ENCODE results near the gene EFNA1. TPM values are rescaled to one million over a fixed set of nuclear protein-coding genes. Genes with fewer than 3 reads are reported as not detected.
A peak's percentile ranks its signal among the peaks of the same experiment; 100 is the strongest.

Gene EFNA1
- total and polyA plus RNA-seq, 2 of the 13 experiments (the other 11 are each of a cell fraction or from before 2014, with no cell fraction given): 81.8 to 874 TPM

GRCh38 chr1:155126556-155127104 lies 1.0 kb upstream of the EFNA1 start (continued):
- TF ChIP-seq POLR2G (IDR thresholded peaks at IDR 0.05; ENCODE audit: low read depth, low read length): peak; percentile 71
- peak in 1 of 2 experiments; percentile 95; a peak in 2 of 4 replicates for TF ChIP-seq POLR2A (IDR thresholded peaks at IDR 0.05; ENCODE audit: insufficient read depth in 1 of 2, low read depth in 2 of 2, low read length in 2 of 2)
- no peak; the same call in 1 of the 2 replicates for TF ChIP-seq AFF4 (CRISPR knock-in tag; IDR thresholded peaks at IDR 0.05)
- TF ChIP-seq ZNF138 (CRISPR knock-in tag; IDR thresholded peaks at IDR 0.05; ENCODE audit: low read depth): peak; percentile 11; the same call in 1 of the 2 replicates
- TF ChIP-seq GLI4 (CRISPR knock-in tag; IDR thresholded peaks at IDR 0.05; ENCODE audit: borderline replicate concordance): no peak
- no peak for TF ChIP-seq ZNF687 (CRISPR knock-in tag; IDR thresholded peaks at IDR 0.05)
- no peak for TF ChIP-seq ZNF260 (CRISPR knock-in tag; IDR thresholded peaks at IDR 0.05; ENCODE audit: borderline replicate concordance, low read depth)
- TF ChIP-seq PHF20 (CRISPR knock-in tag; IDR thresholded peaks at IDR 0.05): no peak
- TF ChIP-seq ZSCAN30 (CRISPR knock-in tag; IDR thresholded peaks at IDR 0.05): no peak
- TF ChIP-seq ZNF256 (CRISPR knock-in tag; conservative IDR thresholded peaks at IDR 0.05): no peak

Measured in HepG2 (cell line).